B cell (primary cell): ENCODE data around the gene ESRRA. TPM values are rescaled to one million over a fixed set of nuclear protein-coding genes. Genes with fewer than 3 reads are reported as not detected.

Experiments used
- ATAC-seq: fragments of 200-7000 bp; cut with Tn5 transposase; one replicate; pipeline ENCODE4 v1.10.0; 2021; ENCODE audit warnings: low read depth, mild to moderate bottlenecking, moderate number of reproducible peaks, moderate library complexity
- CTCF ChIA-PET: fragments of 350-600 bp; sonication (Branson Sonifier 250); formaldehyde crosslinking; loops from one replicate; lab custom pipeline; 2021; ENCODE audit warnings: antibody characterized with exemption, inconsistent platforms; lab: Charles Lee
- POLR2A ChIA-PET: fragments of 350-600 bp; sonication (Branson Sonifier 250); formaldehyde crosslinking; loops from one replicate; lab custom pipeline; 2021; ENCODE audit warnings: antibody characterized with exemption; lab: Charles Lee
- DNase-seq: peaks from one replicate; pipeline ENCODE4 v3.0.0; 2013
- H2AFZ ChIP-seq: 2 replicates; pipeline ENCODE4 v1.6.1; 2012; ENCODE audit warnings: mild to moderate bottlenecking, low read depth, low read length; ENCODE audit not compliant: insufficient read depth, poor library complexity, severe bottlenecking
- H3K27ac ChIP-seq, 2 donors: 1 replicate in 1 of 2; 2 replicates in 1 of 2; pipeline ENCODE4 v1.5.1; 2012 to 2013; ENCODE audit warnings: low read length in 2 of 2, mild to moderate bottlenecking in 2 of 2, moderate library complexity in 1 of 2
- H3K27me3 ChIP-seq, 4 experiments: fragments of 200-600 bp in 1 of 4; sonication (generic) in 1 of 4; replicated peaks in 1 of 4; 1 replicate in 2 of 4; 2 replicates in 2 of 4; pipeline versions ENCODE4 v1.6.1 to v1.7.0; 2013 to 2016; ENCODE audit warnings: low read length in 3 of 4, mild to moderate bottlenecking in 2 of 4, mixed read lengths in 1 of 4, moderate library complexity in 1 of 4; ENCODE audit not compliant: insufficient read depth in 4 of 4, control insufficient read depth in 3 of 4; ENCODE audit errors: control extremely low read depth in 1 of 4
- H3K36me3 ChIP-seq, 2 experiments: replicated peaks in 1 of 2; 1 replicate in 1 of 2; 2 replicates in 1 of 2; pipeline versions ENCODE4 v1.6.1 to v1.7.1; 2013; ENCODE audit warnings: low read length in 1 of 2; ENCODE audit not compliant: insufficient read depth in 2 of 2, control insufficient read depth in 1 of 2; ENCODE audit errors: control extremely low read depth in 1 of 2, extremely low read depth in 1 of 2
- H3K4me1 ChIP-seq, 2 donors: fragments of 200-600 bp in 1 of 2; sonication (generic) in 1 of 2; 1 replicate in 1 of 2; 2 replicates in 1 of 2; pipeline versions ENCODE4 v1.5.1 to v1.6.1; 2013 to 2017; ENCODE audit warnings: low read length in 2 of 2; ENCODE audit not compliant: control insufficient read depth in 2 of 2, insufficient read depth in 2 of 2
- H3K4me2 ChIP-seq: replicated peaks from 2 replicates; pipeline ENCODE3; 2012; ENCODE audit warnings: mild to moderate bottlenecking, low read depth, low read length; ENCODE audit not compliant: poor library complexity, severe bottlenecking
- H3K4me3 ChIP-seq, 5 experiments: fragments of 200-600 bp in 1 of 5; sonication (generic) in 1 of 5; 1 replicate in 3 of 5; 2 replicates in 2 of 5; pipeline versions ENCODE4 v1.5.1 to v1.7.0; 2011 to 2016; ENCODE audit warnings: low read length in 4 of 5, mild to moderate bottlenecking in 4 of 5, low read depth in 2 of 5, control low read depth in 1 of 5, moderate library complexity in 1 of 5; ENCODE audit not compliant: insufficient read depth in 1 of 5; ENCODE audit errors: control extremely low read depth in 1 of 5, extremely low read depth in 1 of 5
- H3K79me2 ChIP-seq: fragments of 200-600 bp; sonication (generic); one replicate; pipeline ENCODE4 v1.6.0; 2016; ENCODE audit warnings: low read length; ENCODE audit not compliant: control insufficient read depth, insufficient read depth
- H3K9ac ChIP-seq: fragments of 200-600 bp; sonication (generic); 2 replicates; pipeline ENCODE4 v1.6.1; 2017; ENCODE audit warnings: mild to moderate bottlenecking, low read length, moderate library complexity
- H3K9me3 ChIP-seq, 3 donors: one replicate each; pipeline versions ENCODE4 v1.6.1 to v1.7.1; 2013; ENCODE audit warnings: low read length in 2 of 3; ENCODE audit not compliant: control insufficient read depth in 2 of 3, insufficient read depth in 1 of 3; ENCODE audit errors: control extremely low read depth in 1 of 3
- H4K20me1 ChIP-seq: 2 replicates; pipeline ENCODE4 v1.6.0; 2012; ENCODE audit warnings: mild to moderate bottlenecking, low read length; ENCODE audit not compliant: insufficient read depth, control insufficient read depth, poor library complexity, severe bottlenecking
- H3K27ac Mint-ChIP-seq: one replicate; pipeline ENCODE4 v1.8.0; 2021; ENCODE audit warnings: mixed read lengths
- H3K27me3 Mint-ChIP-seq: one replicate; pipeline ENCODE4 v1.8.0; 2021; ENCODE audit warnings: mixed read lengths
- H3K4me1 Mint-ChIP-seq: one replicate; pipeline ENCODE4 v1.8.0; 2021; ENCODE audit warnings: mixed read lengths
- H3K4me3 Mint-ChIP-seq: one replicate; pipeline ENCODE4 v1.8.0; 2021; ENCODE audit warnings: mixed read lengths
- H3K9me3 Mint-ChIP-seq: one replicate; pipeline ENCODE4 v1.8.0; 2022; ENCODE audit warnings: mixed read lengths; ENCODE audit not compliant: insufficient read depth
- CTCF ChIP-seq: fragments of 200-600 bp; IDR thresholded peaks from one replicate; pipeline ENCODE4 v1.8.0; 2022; ENCODE audit warnings: antibody characterized with exemption, mild to moderate bottlenecking
- EZH2 ChIP-seq: IDR thresholded peaks from 2 replicates; pipeline ENCODE4 v1.6.1; 2012; ENCODE audit warnings: borderline replicate concordance, low read depth, mild to moderate bottlenecking, moderate library complexity, low read length; ENCODE audit not compliant: insufficient read depth, poor library complexity, severe bottlenecking
- WGBS: methylation state at CpG from one replicate; pipeline ENCODE4 v1.1.5; 2013; ENCODE audit warnings: missing lambda C conversion rate; ENCODE audit not compliant: insufficient coverage; 5-methylcytosine and 5-hydroxymethylcytosine counted together
- intact Hi-C: fragments of 100-400 bp; cut with micrococcal nuclease; formaldehyde crosslinking; loops from one replicate; pipeline ENCODE4 v1.10.0; 2022
- polyA plus RNA-seq: library from polyadenylated mRNA; depleted of rRNA; stranded (reverse); fragments of >200 nt; gene quantifications from 2 replicates; pipeline ENCODE4 v1.2.3, GENCODE V29; 2012
- total RNA-seq, 2 donors: library from RNA; stranded (reverse); fragments of 120-200 nt in 1 of 2; gene quantifications; 1 replicate in 1 of 2; 2 replicates in 1 of 2; pipeline versions ENCODE4 v1.2.3 to v1.2.4, GENCODE V29; 2013 to 2022

Gene ESRRA
- total and polyA plus RNA-seq, 2 donors (not counting 1 experiment from before 2014, with no cell fraction given) = 16.3 to 39.6 TPM

- H3K79me2 ChIP-seq = peaks cover 12% of the 10 kb centered on the region
- peak within 1 kb of the TSS; percentile 99 for H3K4me2 ChIP-seq
- intact Hi-C loops = loop anchor here (1.0 to 5.0 kb wide), 11 partner anchors 13 to 424 kb away; partner anchors contain the start of genes CCDC88B, ESRRA, GPR137 and RASGRP2
- peak within 1 kb of the TSS; percentile 76 to 95 (median 81) for H3K4me3 ChIP-seq
- peak; percentile 39 for TF ChIP-seq CTCF
- TF ChIP-seq EZH2 = no peak
- Mint-ChIP-seq H3K4me3 (peak within 1 kb of the TSS; percentile 98), H3K9me3 (no peaks in the 10 kb centered on the region), H3K27ac (peak within 1 kb of the TSS; percentile 100), H3K4me1 (peaks cover 31% of the 10 kb centered on the region), H3K27me3 (no peaks in the 10 kb centered on the region)
- H4K20me1 ChIP-seq = peaks cover 2% of the 10 kb centered on the region
- H2AFZ ChIP-seq = peak within 1 kb of the TSS; percentile 89
- peak within 1 kb of the TSS; percentile 95 for H3K9ac ChIP-seq
- ATAC-seq (peak; percentile 79), DNase-seq (peak; percentile 98)
- H3K27ac ChIP-seq = peak within 1 kb of the TSS; percentile 99 to 100
- CTCF ChIA-PET = interaction anchor here (0.6 to 4.7 kb wide), 30 partner anchors 9 to 533 kb away, joined by 3 to 188 read pairs (median 8); partner anchors contain the start of genes BAD, CATSPERZ, CCDC88B and ESRRA
- no peaks in the 10 kb centered on the region for H3K9me3 ChIP-seq
- POLR2A ChIA-PET = interaction anchor here (0.5 to 2.6 kb wide), 29 partner anchors 13 to 1477 kb away, joined by 3 to 50 read pairs (median 4); partner anchors contain the start of genes BAD, CCDC88B, ESRRA and FAU
- no peaks in the 10 kb centered on the region for H3K27me3 ChIP-seq
- peaks cover 0 to 35% of the 10 kb centered on the region in 2 experiments for H3K36me3 ChIP-seq
- H3K4me1 ChIP-seq = peaks cover 8 to 26% of the 10 kb centered on the region in 2 donors
- WGBS = under 1% methylated on average over 59 of the region's 61 CpGs
Measured at GRCh38 chr11:64317961-64318765, 12.8 kb downstream of the ESRRA start, which contains the start of gene PRDX5. TSS of gene PRDX5 (plus strand) at chr11:64318121. CDS start at chr11:64318216, 95 bp downstream.
